MV-4-11 (cell line): ENCODE results near the gene IFTAP.
A peak's percentile ranks its signal among the peaks of the same experiment; 100 is the strongest.

ENCODE experiments used
- DNase-seq: peaks from one replicate; lab custom pipeline; 2025; lab: John Stamatoyannopoulos, UW

Gene IFTAP

GRCh38 chr11:36598051-36598450, 3.7 kb downstream of the IFTAP start, which contains the start of gene RAG2:
RAG2 (minus strand) TSS chr11:36598236; CDS start chr11:36594168, 4,068 bp downstream.
- no peak for DNase-seq

GRCh38 chr11:36600180-36600579, 5.9 kb downstream of the IFTAP start:
- no peak for DNase-seq

- DNase-seq: peak; percentile 66
Measured at GRCh38 chr11:36601155-36601554, 6.9 kb downstream of the IFTAP start.

GRCh38 chr11:36602135-36602534, 7.8 kb downstream of the IFTAP start:
- no peak for DNase-seq

- DNase-seq: no peak
Measured at GRCh38 chr11:36605221-36606216, 11.2 kb downstream of the IFTAP start.

GRCh38 chr11:36608491-36609199, 14.3 kb downstream of the IFTAP start:
- no peak for DNase-seq

- DNase-seq: no peak
Measured at GRCh38 chr11:36609383-36609782, 15.1 kb downstream of the IFTAP start.

GRCh38 chr11:36615826-36616225, 21.5 kb downstream of the IFTAP start:
- DNase-seq: no peak

GRCh38 chr11:36617543-36618362, 23.5 kb downstream of the IFTAP start:
- no peak for DNase-seq

GRCh38 chr11:36618363-36619047, 24.2 kb downstream of the IFTAP start:
- no peak for DNase-seq

- no peak for DNase-seq
Measured at GRCh38 chr11:36619502-36619901, 25.2 kb downstream of the IFTAP start.

- DNase-seq: no peak
Measured at GRCh38 chr11:36620246-36620645, 25.9 kb downstream of the IFTAP start.

- peak; percentile 15 for DNase-seq
Measured at GRCh38 chr11:36622431-36623136, 28.3 kb downstream of the IFTAP start.

GRCh38 chr11:36623494-36623893, 29.2 kb downstream of the IFTAP start:
- no peak for DNase-seq

- no peak for DNase-seq
Measured at GRCh38 chr11:36627006-36627405, 32.7 kb downstream of the IFTAP start.

- no peak for DNase-seq
Measured at GRCh38 chr11:36627471-36627870, 33.2 kb downstream of the IFTAP start.

GRCh38 chr11:36628141-36628540, 33.8 kb downstream of the IFTAP start:
- no peak for DNase-seq

- no peak for DNase-seq
Measured at GRCh38 chr11:36628765-36629244, 34.5 kb downstream of the IFTAP start.

- no peak for DNase-seq
Measured at GRCh38 chr11:36631774-36632173, 37.5 kb downstream of the IFTAP start.

GRCh38 chr11:36635066-36635862, 41.0 kb downstream of the IFTAP start:
- no peak for DNase-seq
